Measurements from ENCODE around the gene ITPRIPL2. TPM values are rescaled to one million over a fixed set of nuclear protein-coding genes. Genes with fewer than 3 reads are reported as not detected.

The ITPRIPL2 gene
- total and polyA plus RNA-seq, 11 donors = 3.1 to 43.2 (median 14.1) TPM

- intact Hi-C loops (cut with DNase I) = no loop called here
- WGBS, 4 donors = 86 to 91% (median 90%) methylated on average over 5 of the region's 5 CpGs
- H3K27ac ChIP-seq = no peak overlapping the region
Measured at GRCh38 chr16:19148189-19148588, 34.4 kb downstream of the ITPRIPL2 start.

GRCh38 chr16:19151310-19151709 is 37.5 kb downstream of the ITPRIPL2 start:
- Histone ChIP-seq H3K27me3 (peaks cover 0 to 6% (median 0%) of the 10 kb centered on the region in 9 donors), H3K4me3 (no peak overlapping the region), H3K27ac (no peak overlapping the region), H3K4me1 (peaks cover 0 to 5% (median 0%) of the 10 kb centered on the region in 12 donors), H3K36me3 (no peaks in the 10 kb centered on the region), H3K9me3 (peaks cover 0 to 25% (median 4%) of the 10 kb centered on the region in 12 donors)
- DNase-seq (no peak), ATAC-seq (no peak)
- intact Hi-C loops (cut with DNase I) = no loop called here
- 60 to 72% (median 64%) methylated on average over 2 of the region's 2 CpGs for WGBS, 4 donors
- TF ChIP-seq CTCF (IDR thresholded peaks at IDR 0.05) (no peak), POLR2A (IDR thresholded peaks at IDR 0.05) (no peak)

More at GRCh38 chr16:19148189-19148588, 34.4 kb downstream of the ITPRIPL2 start:
- no peak for DNase-seq
- ATAC-seq = no peak
- Histone ChIP-seq H3K4me3 (no peak overlapping the region), H3K27me3 (peaks cover 0 to 6% (median 0%) of the 10 kb centered on the region in 9 donors), H3K9me3 (peaks cover 0 to 15% (median 2%) of the 10 kb centered on the region in 12 donors), H3K4me1 (peaks cover 0 to 5% (median 0%) of the 10 kb centered on the region in 12 donors), H3K36me3 (no peaks in the 10 kb centered on the region)
- TF ChIP-seq POLR2A (IDR thresholded peaks at IDR 0.05) = no peak
- TF ChIP-seq CTCF (IDR thresholded peaks at IDR 0.05) = no peak

GRCh38 chr16:19152042-19152441 is 38.3 kb downstream of the ITPRIPL2 start:
- ATAC-seq = no peak
- Histone ChIP-seq H3K4me1 (peaks cover 0 to 3% (median 0%) of the 10 kb centered on the region in 12 donors), H3K4me3 (no peak overlapping the region), H3K9me3 (peaks cover 0 to 25% (median 4%) of the 10 kb centered on the region in 12 donors), H3K36me3 (no peaks in the 10 kb centered on the region), H3K27me3 (peaks cover 0 to 6% (median 0%) of the 10 kb centered on the region in 9 donors), H3K27ac (no peak overlapping the region)
- WGBS, 4 donors = 69 to 84% (median 77%) methylated on average over 1 of the region's 1 CpG
- TF ChIP-seq CTCF (IDR thresholded peaks at IDR 0.05) = no peak
- TF ChIP-seq POLR2A (IDR thresholded peaks at IDR 0.05) = no peak
- DNase-seq = no peak
- intact Hi-C loops (cut with DNase I) = no loop called here

GRCh38 chr16:19153876-19154275 is 40.1 kb downstream of the ITPRIPL2 start:
- WGBS, 4 donors = 76 to 80% (median 79%) methylated on average over 4 of the region's 4 CpGs
- TF ChIP-seq CTCF (IDR thresholded peaks at IDR 0.05) (no peak), POLR2A (IDR thresholded peaks at IDR 0.05) (no peak)
- Histone ChIP-seq H3K9me3 (peaks cover 0 to 15% (median 0%) of the 10 kb centered on the region in 12 donors), H3K4me1 (no peaks in the 10 kb centered on the region), H3K36me3 (no peaks in the 10 kb centered on the region), H3K27me3 (peaks cover 0 to 5% (median 0%) of the 10 kb centered on the region in 9 donors), H3K27ac (no peak overlapping the region), H3K4me3 (no peak overlapping the region)
- intact Hi-C loops (cut with DNase I) = no loop called here
- DNase-seq (no peak), ATAC-seq (no peak)
